GM18867 (cell line): ENCODE results near the gene ZER1.
A peak's percentile ranks its signal among the peaks of the same experiment; 100 is the strongest.
"Not testable (repeated sequence)": the region's sequence is repeated elsewhere in the genome, so short reads cannot be mapped to it uniquely, and the experiment has no call there.

Source experiments
- ATAC-seq: cut with Tn5 transposase; IDR thresholded peaks from one replicate; pipeline ENCODE4 v1.9.1; 2021; ENCODE audit warnings: mild to moderate bottlenecking, moderate library complexity; ENCODE audit not compliant: unreplicated experiment

The ZER1 gene

GRCh38 chr9:128788445-128788844 lies 16.7 kb upstream of the ZER1 start:
- no peak for ATAC-seq

- ATAC-seq, result no peak
Measured at GRCh38 chr9:128787659-128788058, 15.9 kb upstream of the ZER1 start.

- ATAC-seq, result peak; percentile 89
Measured at GRCh38 chr9:128786681-128787601, 15.2 kb upstream of the ZER1 start, which contains the start of gene TBC1D13. Gene TBC1D13 (plus strand): TSS chr9:128787253. CDS start chr9:128787354, 101 bp downstream.

GRCh38 chr9:128785427-128785826 lies 13.7 kb upstream of the ZER1 start:
- no peak for ATAC-seq

GRCh38 chr9:128782669-128783068 lies 10.9 kb upstream of the ZER1 start:
- no peak for ATAC-seq

GRCh38 chr9:128781187-128782070 lies 9.7 kb upstream of the ZER1 start:
- ATAC-seq, result no peak

- not testable (repeated sequence) for ATAC-seq
Measured at GRCh38 chr9:128780093-128780492, 8.4 kb upstream of the ZER1 start.

- ATAC-seq, result no peak
Measured at GRCh38 chr9:128774804-128775203, 3.1 kb upstream of the ZER1 start.

- ATAC-seq, result no peak
Measured at GRCh38 chr9:128773049-128773448, 1.3 kb upstream of the ZER1 start.

GRCh38 chr9:128771094-128771721 lies 519 bp downstream of the ZER1 start:
- ATAC-seq, result no peak

GRCh38 chr9:128770286-128771030 lies 1.3 kb downstream of the ZER1 start:
- ATAC-seq, result no peak

GRCh38 chr9:128768606-128769005 lies 3.1 kb downstream of the ZER1 start:
- ATAC-seq, result no peak

- no peak for ATAC-seq
Measured at GRCh38 chr9:128765499-128765898, 6.2 kb downstream of the ZER1 start.

GRCh38 chr9:128764361-128764760 lies 7.4 kb downstream of the ZER1 start:
- ATAC-seq, result no peak

GRCh38 chr9:128762671-128763449 lies 8.9 kb downstream of the ZER1 start:
- ATAC-seq, result no peak

- no peak for ATAC-seq
Measured at GRCh38 chr9:128757602-128758001, 14.1 kb downstream of the ZER1 start.

GRCh38 chr9:128753627-128754026 lies 18.1 kb downstream of the ZER1 start:
- no peak for ATAC-seq

- no peak for ATAC-seq
Measured at GRCh38 chr9:128750926-128751595, 20.7 kb downstream of the ZER1 start.

GRCh38 chr9:128747241-128747640 lies 24.5 kb downstream of the ZER1 start:
- no peak for ATAC-seq
